ENCODE data around the gene CHST11.

Gene CHST11

GRCh38 chr12:104460973-104461698, 4.4 kb downstream of the CHST11 start:
- peak; percentile 51 for DNase-seq

GRCh38 chr12:104462325-104462724, 5.6 kb downstream of the CHST11 start:
- no peak for DNase-seq

GRCh38 chr12:104462931-104463339, 6.2 kb downstream of the CHST11 start:
- peak; percentile 77 for DNase-seq

- peak; percentile 39 for DNase-seq
These were observed 6.6 kb downstream of the CHST11 start for GRCh38 chr12:104463368-104463767.

- DNase-seq: peak; percentile 13
These were observed 8.2 kb downstream of the CHST11 start for GRCh38 chr12:104464899-104465298.

- peak; percentile 31 for DNase-seq
These were observed 10.1 kb downstream of the CHST11 start for GRCh38 chr12:104466709-104467345.

GRCh38 chr12:104467346-104467837, 10.6 kb downstream of the CHST11 start:
- DNase-seq: peak; percentile 98

GRCh38 chr12:104468371-104468770, 11.6 kb downstream of the CHST11 start:
- peak; percentile 62 for DNase-seq

- DNase-seq: peak; percentile 17
These were observed 12.3 kb downstream of the CHST11 start for GRCh38 chr12:104469066-104469465.

- DNase-seq: peak; percentile 3
These were observed 12.8 kb downstream of the CHST11 start for GRCh38 chr12:104469523-104469922.

- DNase-seq: peak; percentile 1
These were observed 13.8 kb downstream of the CHST11 start for GRCh38 chr12:104470521-104470920.

- peak; percentile 21 for DNase-seq
These were observed 14.6 kb downstream of the CHST11 start for GRCh38 chr12:104471336-104471735.

GRCh38 chr12:104472748-104473147, 16.0 kb downstream of the CHST11 start:
- DNase-seq: peak; percentile 3

GRCh38 chr12:104473374-104473983, 16.7 kb downstream of the CHST11 start:
- DNase-seq: peak; percentile 38

- DNase-seq: no peak
These were observed 18.5 kb downstream of the CHST11 start for GRCh38 chr12:104475271-104475670.

GRCh38 chr12:104477510-104478390, 21.0 kb downstream of the CHST11 start:
- peak; percentile 62 for DNase-seq

GRCh38 chr12:104478396-104479122, 21.8 kb downstream of the CHST11 start:
- DNase-seq: peak; percentile 87

- DNase-seq: no peak
These were observed 22.4 kb downstream of the CHST11 start for GRCh38 chr12:104479123-104479662.

- peak; percentile 73 for DNase-seq
These were observed 23.3 kb downstream of the CHST11 start for GRCh38 chr12:104480012-104480411.

GRCh38 chr12:104480826-104481440, 24.2 kb downstream of the CHST11 start:
- no peak for DNase-seq

- DNase-seq: no peak
These were observed 25.4 kb downstream of the CHST11 start for GRCh38 chr12:104482113-104482512.
